Smooth muscle cell (in vitro differentiated cells): Measurements from ENCODE around the gene FREM2. TPM values are rescaled to one million over a fixed set of nuclear protein-coding genes. Genes with fewer than 3 reads are reported as not detected.

Source experiments
- DNase-seq: peaks from one replicate; lab custom pipeline; 2025; ENCODE audit not compliant: unreplicated experiment; lab: John Stamatoyannopoulos, UW
- H2AFZ ChIP-seq: fragments of 200-600 bp; sonication (generic); 2 replicates; pipeline ENCODE4 v1.6.0; 2016; ENCODE audit warnings: antibody characterized with exemption, low read depth, mild to moderate bottlenecking
- H3F3A ChIP-seq: fragments of 200-600 bp; sonication (generic); 2 replicates; pipeline ENCODE4 v1.6.0; 2017; ENCODE audit warnings: antibody characterized with exemption, low read depth
- H3K27ac ChIP-seq: fragments of 200-600 bp; sonication (generic); 2 replicates; pipeline ENCODE4 v1.5.1; 2016; ENCODE audit warnings: low read depth, mild to moderate bottlenecking
- H3K27me3 ChIP-seq: fragments of 200-600 bp; sonication (generic); 2 replicates; pipeline ENCODE4 v1.6.1; 2016; ENCODE audit warnings: low read depth, mild to moderate bottlenecking
- H3K36me3 ChIP-seq: fragments of 200-600 bp; sonication (generic); 2 replicates; pipeline ENCODE4 v1.5.1; 2016; ENCODE audit warnings: low read depth
- H3K4me1 ChIP-seq: fragments of 200-600 bp; sonication (generic); 2 replicates; pipeline ENCODE4 v1.5.1; 2016; ENCODE audit warnings: low read depth
- H3K4me2 ChIP-seq: fragments of 200-600 bp; sonication (generic); 2 replicates; pipeline ENCODE4 v1.6.0; 2016; ENCODE audit warnings: mild to moderate bottlenecking
- H3K4me3 ChIP-seq: fragments of 200-600 bp; sonication (generic); 2 replicates; pipeline ENCODE4 v1.5.1; 2016; ENCODE audit warnings: mild to moderate bottlenecking
- H3K79me2 ChIP-seq: fragments of 200-600 bp; sonication (generic); 2 replicates; pipeline ENCODE4 v1.6.0; 2016; ENCODE audit warnings: low read depth, mild to moderate bottlenecking
- H3K9ac ChIP-seq: fragments of 200-600 bp; sonication (generic); 2 replicates; pipeline ENCODE4 v1.6.0; 2016; ENCODE audit warnings: low read depth
- H3K9me3 ChIP-seq: fragments of 200-600 bp; sonication (generic); replicated peaks from 2 replicates; pipeline ENCODE4 v1.5.1; 2016; ENCODE audit warnings: low read depth
- H4K20me1 ChIP-seq: fragments of 200-600 bp; sonication (generic); 2 replicates; pipeline ENCODE4 v1.6.0; 2016; ENCODE audit warnings: low read depth
- WGBS: methylation state at CpG from one replicate; pipeline ENCODE4 v1.1.7; 2016; ENCODE audit warnings: low lambda C conversion rate; 5-methylcytosine and 5-hydroxymethylcytosine counted together
- polyA plus RNA-seq: library from polyadenylated mRNA; unstranded; fragments of >200 nt; fragmentation: Nextera tagmentation; extraction: Ambion mirVana; gene quantifications from 2 replicates; pipeline ENCODE4 v1.2.1, GENCODE V29; 2016
- total RNA-seq: library from RNA; depleted of rRNA; stranded (reverse); fragments of >200 nt; gene quantifications from 2 replicates; pipeline ENCODE4 v1.2.3, GENCODE V29; 2014
- TF ChIP-seq, protein P1 (sequence below): fragments of 200-600 bp; sonication (generic); IDR thresholded peaks from 2 replicates; pipeline ENCODE4 v1.5.1; 2017; ENCODE audit warnings: borderline replicate concordance, mild to moderate bottlenecking, antibody characterized with exemption; ENCODE audit not compliant: insufficient read depth, poor library complexity, severe bottlenecking

FREM2 gene
- total and polyA plus RNA-seq, 2 experiments from 2014 or later = 2.7 TPM; not detected in 1

GRCh38 chr13:38718374-38718773 lies 31.5 kb downstream of the FREM2 start:
- Histone ChIP-seq H3F3A (no peaks in the 10 kb centered on the region), H3K4me3 (no peak overlapping the region), H3K4me1 (no peaks in the 10 kb centered on the region), H4K20me1 (no peaks in the 10 kb centered on the region), H3K4me2 (no peak overlapping the region), H3K79me2 (no peaks in the 10 kb centered on the region), H3K9me3 (no peaks in the 10 kb centered on the region), H3K27ac (no peak overlapping the region), H3K27me3 (no peaks in the 10 kb centered on the region), H3K9ac (no peak overlapping the region), H3K36me3 (no peaks in the 10 kb centered on the region), H2AFZ (no peak overlapping the region)
- 93% methylated on average over 4 of the region's 4 CpGs for WGBS
- no peak for DNase-seq
- TF ChIP-seq, protein P1, sequence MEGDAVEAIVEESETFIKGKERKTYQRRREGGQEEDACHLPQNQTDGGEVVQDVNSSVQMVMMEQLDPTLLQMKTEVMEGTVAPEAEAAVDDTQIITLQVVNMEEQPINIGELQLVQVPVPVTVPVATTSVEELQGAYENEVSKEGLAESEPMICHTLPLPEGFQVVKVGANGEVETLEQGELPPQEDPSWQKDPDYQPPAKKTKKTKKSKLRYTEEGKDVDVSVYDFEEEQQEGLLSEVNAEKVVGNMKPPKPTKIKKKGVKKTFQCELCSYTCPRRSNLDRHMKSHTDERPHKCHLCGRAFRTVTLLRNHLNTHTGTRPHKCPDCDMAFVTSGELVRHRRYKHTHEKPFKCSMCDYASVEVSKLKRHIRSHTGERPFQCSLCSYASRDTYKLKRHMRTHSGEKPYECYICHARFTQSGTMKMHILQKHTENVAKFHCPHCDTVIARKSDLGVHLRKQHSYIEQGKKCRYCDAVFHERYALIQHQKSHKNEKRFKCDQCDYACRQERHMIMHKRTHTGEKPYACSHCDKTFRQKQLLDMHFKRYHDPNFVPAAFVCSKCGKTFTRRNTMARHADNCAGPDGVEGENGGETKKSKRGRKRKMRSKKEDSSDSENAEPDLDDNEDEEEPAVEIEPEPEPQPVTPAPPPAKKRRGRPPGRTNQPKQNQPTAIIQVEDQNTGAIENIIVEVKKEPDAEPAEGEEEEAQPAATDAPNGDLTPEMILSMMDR = no peak

- Histone ChIP-seq H3K27me3 (no peaks in the 10 kb centered on the region), H3K4me2 (no peak overlapping the region), H3K36me3 (no peaks in the 10 kb centered on the region), H3K4me1 (peaks cover 9% of the 10 kb centered on the region), H3K27ac (no peak overlapping the region), H3F3A (no peaks in the 10 kb centered on the region), H3K79me2 (no peaks in the 10 kb centered on the region), H2AFZ (no peak overlapping the region), H3K4me3 (no peak overlapping the region), H4K20me1 (no peaks in the 10 kb centered on the region), H3K9ac (no peak overlapping the region), H3K9me3 (no peaks in the 10 kb centered on the region)
- no peak for DNase-seq
- WGBS = 75% methylated on average over 4 of the region's 4 CpGs
- TF ChIP-seq, protein P1 = no peak
Measured at GRCh38 chr13:38730332-38730731, 43.5 kb downstream of the FREM2 start.

- no peaks in the 10 kb centered on the region for H3K4me1 ChIP-seq
- 92% methylated on average over 1 of the region's 1 CpG for WGBS
- H3K4me3 ChIP-seq = no peak overlapping the region
- no peak overlapping the region for H2AFZ ChIP-seq
- no peaks in the 10 kb centered on the region for H3F3A ChIP-seq
- H3K79me2 ChIP-seq = no peaks in the 10 kb centered on the region
- no peak for DNase-seq
- H3K9ac ChIP-seq = no peak overlapping the region
- H3K27me3 ChIP-seq = no peaks in the 10 kb centered on the region
- H3K4me2 ChIP-seq = no peak overlapping the region
- H3K9me3 ChIP-seq = no peaks in the 10 kb centered on the region
- no peak overlapping the region for H3K27ac ChIP-seq
- H3K36me3 ChIP-seq = no peaks in the 10 kb centered on the region
- TF ChIP-seq, protein P1 = no peak
- H4K20me1 ChIP-seq = no peaks in the 10 kb centered on the region
Measured at GRCh38 chr13:38733146-38733545, 46.3 kb downstream of the FREM2 start.

DNA sequence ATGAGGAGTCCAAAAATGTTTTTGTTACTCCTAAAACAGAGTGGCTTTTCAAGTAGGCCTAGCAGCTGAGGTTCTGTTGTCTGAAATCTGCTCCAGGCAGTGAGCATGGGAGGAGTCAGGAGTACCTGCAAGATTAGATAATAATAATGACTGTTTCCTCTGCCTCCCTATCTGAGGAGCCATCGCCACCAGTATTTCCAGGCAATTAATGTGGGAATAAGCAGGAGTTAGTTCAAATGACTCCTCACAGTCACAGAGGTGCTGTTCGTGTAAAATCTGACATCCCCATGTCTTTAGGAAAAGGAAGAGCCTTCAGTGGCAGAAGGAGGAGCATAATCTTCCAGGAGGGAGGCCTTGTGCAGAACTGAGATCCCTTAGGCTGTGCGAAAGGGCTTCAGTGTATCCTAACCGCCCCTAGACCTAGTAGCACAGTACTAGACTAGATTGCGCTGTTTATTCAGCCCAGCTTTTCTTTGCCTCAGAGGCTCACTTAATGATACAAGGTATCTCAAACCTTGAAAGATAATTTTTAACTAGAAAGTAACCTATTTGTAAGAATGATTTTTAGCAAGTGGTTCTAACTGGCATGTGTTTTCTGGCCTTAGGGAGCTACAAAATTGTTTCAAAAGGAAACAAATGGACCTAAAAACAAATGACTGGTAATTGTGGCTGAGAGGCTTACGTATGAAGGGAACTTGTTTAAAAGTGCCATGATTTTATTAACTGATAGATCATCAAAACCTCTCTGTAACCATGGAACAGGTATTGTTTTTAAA lies 49.0 kb downstream of the FREM2 start:
- Histone ChIP-seq H3K4me1 (no peaks in the 10 kb centered on the region), H3K9me3 (no peaks in the 10 kb centered on the region), H3K4me3 (no peak overlapping the region), H3K27me3 (no peaks in the 10 kb centered on the region), H3K36me3 (no peaks in the 10 kb centered on the region), H3F3A (no peaks in the 10 kb centered on the region), H3K4me2 (no peak overlapping the region), H3K79me2 (no peaks in the 10 kb centered on the region), H3K27ac (no peak overlapping the region), H4K20me1 (no peaks in the 10 kb centered on the region), H3K9ac (no peak overlapping the region), H2AFZ (peak overlapping the region; percentile 10)
- TF ChIP-seq, protein P1 = no peak
- WGBS = 68% methylated on average over 6 of the region's 6 CpGs
- DNase-seq = no peak
